Stimulated activated CD8-positive, alpha-beta memory T cell treated with anti-CD3 and anti-CD28 coated beads, Interleukin-7, amount 100 ng/mL, for 4 hours (primary cell): ENCODE results near the gene SV2C.
A peak's percentile ranks its signal among the peaks of the same experiment; 100 is the strongest.

Experiments used
- DNase-seq, 2 donors: peaks; one replicate each; pipeline ENCODE4 v3.0.0-alpha.2; 2020; ENCODE audit warnings: low read depth in 2 of 2

Gene SV2C

GRCh38 chr5:76165029-76165428 lies 81.8 kb downstream of the SV2C start:
- DNase-seq: no peak

GRCh38 chr5:76165711-76166374 lies 82.7 kb downstream of the SV2C start:
- DNase-seq: no peak

- no peak for DNase-seq
Observed at GRCh38 chr5:76166886-76167576, 83.8 kb downstream of the SV2C start.

GRCh38 chr5:76169146-76169905 lies 86.1 kb downstream of the SV2C start:
- DNase-seq: no peak

- DNase-seq: no peak
Observed at GRCh38 chr5:76174101-76174500, 90.9 kb downstream of the SV2C start.

- peak; percentile 20 to 23 for DNase-seq
Observed at GRCh38 chr5:76175051-76175666, 92.0 kb downstream of the SV2C start.

GRCh38 chr5:76175821-76176403 lies 92.7 kb downstream of the SV2C start:
- DNase-seq: no peak

- DNase-seq: no peak
Observed at GRCh38 chr5:76177978-76178377, 94.8 kb downstream of the SV2C start.

- no peak for DNase-seq
Observed at GRCh38 chr5:76178913-76179312, 95.7 kb downstream of the SV2C start.

GRCh38 chr5:76180814-76181805 lies 97.9 kb downstream of the SV2C start:
- peak in 1 of 2 donors; percentile 0 for DNase-seq

- DNase-seq: no peak
Observed at GRCh38 chr5:76187386-76187785, 104.2 kb downstream of the SV2C start.

GRCh38 chr5:76190356-76190755 lies 107.2 kb downstream of the SV2C start:
- DNase-seq: no peak

- no peak for DNase-seq
Observed at GRCh38 chr5:76192837-76193236, 109.7 kb downstream of the SV2C start.

- no peak for DNase-seq
Observed at GRCh38 chr5:76193635-76194034, 110.5 kb downstream of the SV2C start.

GRCh38 chr5:76194340-76194739 lies 111.2 kb downstream of the SV2C start:
- DNase-seq: no peak

GRCh38 chr5:76196457-76196856 lies 113.3 kb downstream of the SV2C start:
- no peak for DNase-seq

GRCh38 chr5:76196886-76197489 lies 113.8 kb downstream of the SV2C start:
- DNase-seq: no peak

- no peak for DNase-seq
Observed at GRCh38 chr5:76197726-76198125, 114.5 kb downstream of the SV2C start.

- no peak for DNase-seq
Observed at GRCh38 chr5:76199336-76200318, 116.4 kb downstream of the SV2C start.
